B cell (primary cell): ENCODE data around the gene TCERG1L. TPM values are rescaled to one million over a fixed set of nuclear protein-coding genes. Genes with fewer than 3 reads are reported as not detected.

Experiments used
- ATAC-seq: fragments of 200-7000 bp; cut with Tn5 transposase; one replicate; pipeline ENCODE4 v1.10.0; 2021; ENCODE audit warnings: low read depth, mild to moderate bottlenecking, moderate number of reproducible peaks, moderate library complexity
- CTCF ChIA-PET: fragments of 350-600 bp; sonication (Branson Sonifier 250); formaldehyde crosslinking; loops from one replicate; lab custom pipeline; 2021; ENCODE audit warnings: antibody characterized with exemption, inconsistent platforms; lab: Charles Lee
- POLR2A ChIA-PET: fragments of 350-600 bp; sonication (Branson Sonifier 250); formaldehyde crosslinking; loops from one replicate; lab custom pipeline; 2021; ENCODE audit warnings: antibody characterized with exemption; lab: Charles Lee
- DNase-seq: peaks from one replicate; pipeline ENCODE4 v3.0.0; 2013
- H2AFZ ChIP-seq: 2 replicates; pipeline ENCODE4 v1.6.1; 2012; ENCODE audit warnings: mild to moderate bottlenecking, low read depth, low read length; ENCODE audit not compliant: insufficient read depth, poor library complexity, severe bottlenecking
- H3K27ac ChIP-seq, 2 donors: 1 replicate in 1 of 2; 2 replicates in 1 of 2; pipeline ENCODE4 v1.5.1; 2012 to 2013; ENCODE audit warnings: low read length in 2 of 2, mild to moderate bottlenecking in 2 of 2, moderate library complexity in 1 of 2
- H3K27me3 ChIP-seq, 4 experiments: fragments of 200-600 bp in 1 of 4; sonication (generic) in 1 of 4; replicated peaks in 1 of 4; 1 replicate in 2 of 4; 2 replicates in 2 of 4; pipeline versions ENCODE4 v1.6.1 to v1.7.0; 2013 to 2016; ENCODE audit warnings: low read length in 3 of 4, mild to moderate bottlenecking in 2 of 4, mixed read lengths in 1 of 4, moderate library complexity in 1 of 4; ENCODE audit not compliant: insufficient read depth in 4 of 4, control insufficient read depth in 3 of 4; ENCODE audit errors: control extremely low read depth in 1 of 4
- H3K36me3 ChIP-seq, 2 experiments: replicated peaks in 1 of 2; 1 replicate in 1 of 2; 2 replicates in 1 of 2; pipeline versions ENCODE4 v1.6.1 to v1.7.1; 2013; ENCODE audit warnings: low read length in 1 of 2; ENCODE audit not compliant: insufficient read depth in 2 of 2, control insufficient read depth in 1 of 2; ENCODE audit errors: control extremely low read depth in 1 of 2, extremely low read depth in 1 of 2
- H3K4me1 ChIP-seq, 2 donors: fragments of 200-600 bp in 1 of 2; sonication (generic) in 1 of 2; 1 replicate in 1 of 2; 2 replicates in 1 of 2; pipeline versions ENCODE4 v1.5.1 to v1.6.1; 2013 to 2017; ENCODE audit warnings: low read length in 2 of 2; ENCODE audit not compliant: control insufficient read depth in 2 of 2, insufficient read depth in 2 of 2
- H3K4me2 ChIP-seq: replicated peaks from 2 replicates; pipeline ENCODE3; 2012; ENCODE audit warnings: mild to moderate bottlenecking, low read depth, low read length; ENCODE audit not compliant: poor library complexity, severe bottlenecking
- H3K4me3 ChIP-seq, 5 experiments: fragments of 200-600 bp in 1 of 5; sonication (generic) in 1 of 5; 1 replicate in 3 of 5; 2 replicates in 2 of 5; pipeline versions ENCODE4 v1.5.1 to v1.7.0; 2011 to 2016; ENCODE audit warnings: low read length in 4 of 5, mild to moderate bottlenecking in 4 of 5, low read depth in 2 of 5, control low read depth in 1 of 5, moderate library complexity in 1 of 5; ENCODE audit not compliant: insufficient read depth in 1 of 5; ENCODE audit errors: control extremely low read depth in 1 of 5, extremely low read depth in 1 of 5
- H3K79me2 ChIP-seq: fragments of 200-600 bp; sonication (generic); one replicate; pipeline ENCODE4 v1.6.0; 2016; ENCODE audit warnings: low read length; ENCODE audit not compliant: control insufficient read depth, insufficient read depth
- H3K9ac ChIP-seq: fragments of 200-600 bp; sonication (generic); 2 replicates; pipeline ENCODE4 v1.6.1; 2017; ENCODE audit warnings: mild to moderate bottlenecking, low read length, moderate library complexity
- H3K9me3 ChIP-seq, 3 donors: one replicate each; pipeline versions ENCODE4 v1.6.1 to v1.7.1; 2013; ENCODE audit warnings: low read length in 2 of 3; ENCODE audit not compliant: control insufficient read depth in 2 of 3, insufficient read depth in 1 of 3; ENCODE audit errors: control extremely low read depth in 1 of 3
- H4K20me1 ChIP-seq: 2 replicates; pipeline ENCODE4 v1.6.0; 2012; ENCODE audit warnings: mild to moderate bottlenecking, low read length; ENCODE audit not compliant: insufficient read depth, control insufficient read depth, poor library complexity, severe bottlenecking
- H3K27ac Mint-ChIP-seq: one replicate; pipeline ENCODE4 v1.8.0; 2021; ENCODE audit warnings: mixed read lengths
- H3K27me3 Mint-ChIP-seq: one replicate; pipeline ENCODE4 v1.8.0; 2021; ENCODE audit warnings: mixed read lengths
- H3K4me1 Mint-ChIP-seq: one replicate; pipeline ENCODE4 v1.8.0; 2021; ENCODE audit warnings: mixed read lengths
- H3K4me3 Mint-ChIP-seq: one replicate; pipeline ENCODE4 v1.8.0; 2021; ENCODE audit warnings: mixed read lengths
- H3K9me3 Mint-ChIP-seq: one replicate; pipeline ENCODE4 v1.8.0; 2022; ENCODE audit warnings: mixed read lengths; ENCODE audit not compliant: insufficient read depth
- EZH2 ChIP-seq: IDR thresholded peaks from 2 replicates; pipeline ENCODE4 v1.6.1; 2012; ENCODE audit warnings: borderline replicate concordance, low read depth, mild to moderate bottlenecking, moderate library complexity, low read length; ENCODE audit not compliant: insufficient read depth, poor library complexity, severe bottlenecking
- WGBS: methylation state at CpG from one replicate; pipeline ENCODE4 v1.1.5; 2013; ENCODE audit warnings: missing lambda C conversion rate; ENCODE audit not compliant: insufficient coverage; 5-methylcytosine and 5-hydroxymethylcytosine counted together
- intact Hi-C: fragments of 100-400 bp; cut with micrococcal nuclease; formaldehyde crosslinking; loops from one replicate; pipeline ENCODE4 v1.10.0; 2022
- polyA plus RNA-seq: library from polyadenylated mRNA; depleted of rRNA; stranded (reverse); fragments of >200 nt; gene quantifications from 2 replicates; pipeline ENCODE4 v1.2.3, GENCODE V29; 2012
- total RNA-seq, 2 donors: library from RNA; stranded (reverse); fragments of 120-200 nt in 1 of 2; gene quantifications; 1 replicate in 1 of 2; 2 replicates in 1 of 2; pipeline versions ENCODE4 v1.2.3 to v1.2.4, GENCODE V29; 2013 to 2022
- TF ChIP-seq, protein P1 (sequence below): fragments of 200-600 bp; IDR thresholded peaks from one replicate; pipeline ENCODE4 v1.8.0; 2022; ENCODE audit warnings: antibody characterized with exemption, mild to moderate bottlenecking

The TCERG1L gene
- total and polyA plus RNA-seq, 2 donors (not counting 1 experiment from before 2014, with no cell fraction given): 0.10 TPM; not detected in 1

DNA sequence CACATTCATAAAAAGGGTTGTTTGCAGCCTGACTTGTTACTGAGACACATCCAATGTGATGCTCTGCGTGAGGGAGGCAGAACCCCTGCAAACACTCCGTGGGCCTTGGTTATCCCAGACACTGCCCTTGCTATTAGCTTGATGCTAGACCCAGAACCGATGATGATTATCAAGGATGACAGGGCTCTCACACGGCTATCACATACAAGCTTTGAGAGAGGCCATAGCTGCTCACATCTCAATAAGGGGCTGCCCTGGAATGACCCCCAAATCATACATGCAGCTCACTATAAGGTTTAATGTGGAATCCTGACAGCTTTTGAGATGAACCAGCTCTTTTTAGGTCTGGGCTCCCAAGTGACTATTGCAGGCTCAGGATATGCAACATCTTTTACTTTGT lies 44.4 kb upstream of the TCERG1L start:
- DNase-seq (no peak), ATAC-seq (no peak)
- ChIA-PET POLR2A (no interaction called here), CTCF (no interaction called here)
- Mint-ChIP-seq H3K4me3 (no peak overlapping the region), H3K27me3 (no peaks in the 10 kb centered on the region), H3K9me3 (peaks cover 4% of the 10 kb centered on the region), H3K4me1 (no peaks in the 10 kb centered on the region), H3K27ac (no peak overlapping the region)
- no peak overlapping the region for H3K4me2 ChIP-seq
- no peaks in the 10 kb centered on the region for H4K20me1 ChIP-seq
- H3K4me3 ChIP-seq: no peak overlapping the region
- H3K36me3 ChIP-seq: no peaks in the 10 kb centered on the region
- H3K27me3 ChIP-seq: no peaks in the 10 kb centered on the region
- H3K9ac ChIP-seq: no peak overlapping the region
- no peak overlapping the region for H3K27ac ChIP-seq
- peaks cover 0 to 29% (median 0%) of the 10 kb centered on the region in 3 donors for H3K9me3 ChIP-seq
- H2AFZ ChIP-seq: no peak overlapping the region
- intact Hi-C loops: no loop called here
- TF ChIP-seq, protein P1, sequence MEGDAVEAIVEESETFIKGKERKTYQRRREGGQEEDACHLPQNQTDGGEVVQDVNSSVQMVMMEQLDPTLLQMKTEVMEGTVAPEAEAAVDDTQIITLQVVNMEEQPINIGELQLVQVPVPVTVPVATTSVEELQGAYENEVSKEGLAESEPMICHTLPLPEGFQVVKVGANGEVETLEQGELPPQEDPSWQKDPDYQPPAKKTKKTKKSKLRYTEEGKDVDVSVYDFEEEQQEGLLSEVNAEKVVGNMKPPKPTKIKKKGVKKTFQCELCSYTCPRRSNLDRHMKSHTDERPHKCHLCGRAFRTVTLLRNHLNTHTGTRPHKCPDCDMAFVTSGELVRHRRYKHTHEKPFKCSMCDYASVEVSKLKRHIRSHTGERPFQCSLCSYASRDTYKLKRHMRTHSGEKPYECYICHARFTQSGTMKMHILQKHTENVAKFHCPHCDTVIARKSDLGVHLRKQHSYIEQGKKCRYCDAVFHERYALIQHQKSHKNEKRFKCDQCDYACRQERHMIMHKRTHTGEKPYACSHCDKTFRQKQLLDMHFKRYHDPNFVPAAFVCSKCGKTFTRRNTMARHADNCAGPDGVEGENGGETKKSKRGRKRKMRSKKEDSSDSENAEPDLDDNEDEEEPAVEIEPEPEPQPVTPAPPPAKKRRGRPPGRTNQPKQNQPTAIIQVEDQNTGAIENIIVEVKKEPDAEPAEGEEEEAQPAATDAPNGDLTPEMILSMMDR: no peak
- TF ChIP-seq EZH2: no peak
- H3K79me2 ChIP-seq: no peaks in the 10 kb centered on the region
- no peaks in the 10 kb centered on the region for H3K4me1 ChIP-seq
- 98% methylated on average over 4 of the region's 4 CpGs for WGBS

DNA sequence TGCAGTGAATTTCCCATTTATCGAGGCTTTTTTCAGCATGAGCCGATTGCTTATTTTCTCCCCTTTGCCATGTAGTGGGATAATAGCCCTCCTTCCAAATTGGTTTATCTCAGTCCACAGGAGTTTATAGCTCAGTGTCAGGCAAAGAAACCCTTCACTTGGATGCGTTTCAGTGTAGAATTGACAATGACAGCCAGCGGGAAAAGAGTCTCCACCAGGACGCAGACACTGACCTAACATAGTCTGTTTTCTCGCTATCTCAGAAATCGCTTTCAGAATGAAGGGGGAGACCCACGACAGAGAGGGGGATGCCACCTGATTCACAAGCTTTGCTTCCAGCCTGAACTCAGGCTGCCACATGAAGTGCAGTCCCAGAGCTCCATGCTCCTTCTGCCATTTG lies 43.5 kb upstream of the TCERG1L start:
- H3K9ac ChIP-seq: no peak overlapping the region
- no peaks in the 10 kb centered on the region for H3K27me3 ChIP-seq
- no peak overlapping the region for H3K27ac Mint-ChIP-seq
- H2AFZ ChIP-seq: no peak overlapping the region
- ATAC-seq (no peak), DNase-seq (no peak)
- no peaks in the 10 kb centered on the region for H3K4me1 ChIP-seq
- 85% methylated on average over 6 of the region's 8 CpGs for WGBS
- no peak overlapping the region for H3K4me3 Mint-ChIP-seq
- no peaks in the 10 kb centered on the region for H3K79me2 ChIP-seq
- no peaks in the 10 kb centered on the region for H3K27me3 Mint-ChIP-seq
- H3K9me3 ChIP-seq: peaks cover 0 to 22% (median 0%) of the 10 kb centered on the region in 3 donors
- no peaks in the 10 kb centered on the region for H4K20me1 ChIP-seq
- TF ChIP-seq, protein P1: no peak
- TF ChIP-seq EZH2: no peak
- H3K4me1 Mint-ChIP-seq: no peaks in the 10 kb centered on the region
- H3K4me3 ChIP-seq: no peak overlapping the region
- peaks cover 4% of the 10 kb centered on the region for H3K9me3 Mint-ChIP-seq
- ChIA-PET CTCF (no interaction called here), POLR2A (no interaction called here)
- H3K36me3 ChIP-seq: no peaks in the 10 kb centered on the region
- intact Hi-C loops: no loop called here
- no peak overlapping the region for H3K4me2 ChIP-seq
- no peak overlapping the region for H3K27ac ChIP-seq
